ENCODE measurements around the gene MAGI2. TPM values are rescaled to one million over a fixed set of nuclear protein-coding genes. Genes with fewer than 3 reads are reported as not detected.
A peak's percentile ranks its signal among the peaks of the same experiment; 100 is the strongest.

Gene MAGI2
- 5.8 and 6.0 TPM in 2 replicates for total RNA-seq
- 0.28 and 0.32 TPM in 2 replicates for polyA plus RNA-seq
- polyA plus RNA-seq (2011; cell fraction: cytosol; rRNA removed), result 0.24 and 0.36 TPM in 2 replicates
- 3.5 and 4.8 TPM in 2 replicates for polyA plus RNA-seq (2011; cell fraction: nucleus; rRNA removed)
- polyA plus RNA-seq (2012), result 0.76 and 0.80 TPM in 2 replicates
- 7.5 and 9.1 TPM in 2 replicates for polyA minus RNA-seq
- polyA minus RNA-seq (2011; cell fraction: cytosol; rRNA and poly(A)+ RNA removed), result not detected
- 51.2 and 51.8 TPM in 2 replicates for polyA minus RNA-seq (2011; cell fraction: nucleus; rRNA and poly(A)+ RNA removed)
- percentile 46 among the genes with signal in this experiment for Bru-seq, nascent RNA
- percentile 50 among the genes with signal in this experiment for BruChase-seq, experiment 1, labeled RNA remaining after a 6-hour chase
- percentile 58 among the genes with signal in this experiment for BruChase-seq, experiment 2, labeled RNA remaining after a 2-hour chase
- long read RNA-seq, partial matches to known transcripts, result 0 of 3 reads
- long read RNA-seq, other reads (novel, unspliced or antisense), result 3 of 3 reads

GRCh38 chr7:79453558-79454360 is at the start of gene MAGI2:
MAGI2 (minus strand) TSS chr7:79453667; CDS start chr7:79453320, 347 bp downstream.
- peaks cover 19% of the 10 kb centered on the region for H3K4me1 ChIP-seq (ENCODE audit: control insufficient read depth, extremely low read depth, insufficient read depth, low read length)
- no peak for FAIRE-seq
- no peaks in the 10 kb centered on the region for H4K20me1 ChIP-seq (replicated peaks; ENCODE audit: control insufficient read depth, extremely low read depth, insufficient read depth, low read length)
- peak; percentile 91 for DNase-seq (ENCODE audit: low read depth, low spot score)
- intact Hi-C loops (cut with micrococcal nuclease), result loop anchor here (1.0 to 5.0 kb wide), 3 partner anchors 66 to 564 kb away; no protein-coding TSS in a partner anchor
- no peaks in the 10 kb centered on the region for H3K9me1 ChIP-seq (replicated peaks; ENCODE audit: control insufficient read depth, extremely low read depth, insufficient read depth, low read length)
- H3K4me2 ChIP-seq (ENCODE audit: insufficient read depth, low read length), result peak within 1 kb of the TSS; percentile 89
- peak within 1 kb of the TSS; percentile 78 for H3K27ac ChIP-seq (ENCODE audit: insufficient read depth, low read depth, low read length)
- no peaks in the 10 kb centered on the region for H3K27me3 ChIP-seq (ENCODE audit: control insufficient read depth in 2 of 2, insufficient read depth in 2 of 2, low read length in 2 of 2)
- H3K9ac ChIP-seq (replicated peaks; ENCODE audit: extremely low read depth, insufficient read depth, low read length), result peak within 1 kb of the TSS; percentile 92
- H3K4me3 ChIP-seq (replicated peaks in 1 of 3; ENCODE audit: insufficient read depth in 1 of 3, low read depth in 1 of 3, low read length in 3 of 3), result peak within 1 kb of the TSS; percentile 78 to 84 (median 82)
- TF ChIP-seq GATA2 (IDR thresholded peaks at IDR 0.05; ENCODE audit: insufficient read depth, insufficient read length, low read depth, low read length) (no peak), POLR2A (IDR thresholded peaks at IDR 0.05; ENCODE audit: low read depth, low read length) (peak; percentile 79), EZH2 (IDR thresholded peaks at IDR 0.05; ENCODE audit: borderline replicate concordance, low read depth, low read length, severe bottlenecking) (no peak), CTCF (IDR thresholded peaks at IDR 0.05; ENCODE audit: extremely low read depth in 1 of 2, insufficient read depth in 1 of 2, low read depth in 1 of 2, low read length in 2 of 2) (no peak), FOS (IDR thresholded peaks at IDR 0.05; ENCODE audit: borderline replicate concordance, insufficient read depth, low read length) (no peak), POLR2AphosphoS5 (IDR thresholded peaks at IDR 0.05; ENCODE audit: insufficient read depth, low read depth, low read length) (peak; percentile 84), MYC (IDR thresholded peaks at IDR 0.05; ENCODE audit: low read depth, low read length) (no peak), JUN (IDR thresholded peaks at IDR 0.05; ENCODE audit: borderline replicate concordance, insufficient read depth, insufficient read length, low read depth) (no peak)
- TF ChIP-seq, protein P1, sequence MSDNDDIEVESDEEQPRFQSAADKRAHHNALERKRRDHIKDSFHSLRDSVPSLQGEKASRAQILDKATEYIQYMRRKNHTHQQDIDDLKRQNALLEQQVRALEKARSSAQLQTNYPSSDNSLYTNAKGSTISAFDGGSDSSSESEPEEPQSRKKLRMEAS (IDR thresholded peaks at IDR 0.05; ENCODE audit: insufficient read depth, insufficient read length), result no peak
- ChIA-PET CTCF (interaction anchor here (0.7 to 3.7 kb wide), 4 partner anchors 67 to 288 kb away, joined by 4 to 33 read pairs (median 8); no protein-coding TSS in a partner anchor), POLR2A (interaction anchor here (0.6 to 0.7 kb wide), 4 partner anchors 18 to 1977 kb away, joined by 3 to 5 read pairs (median 4); no protein-coding TSS in a partner anchor)
- dilution Hi-C loops (cut with MboI; ENCODE audit: extremely low pct_ligation_motif_present, low sequenced_read_pairs), result no loop called here
- peaks cover 12% of the 10 kb centered on the region for H3K79me2 ChIP-seq (ENCODE audit: control insufficient read depth, insufficient read depth, low read length)
- H2AFZ ChIP-seq (ENCODE audit: low read depth, low read length), result peak within 1 kb of the TSS; percentile 94
- H3K9me3 ChIP-seq (replicated peaks; ENCODE audit: control insufficient read depth, insufficient read depth, low read length), result no peaks in the 10 kb centered on the region
- H3K36me3 ChIP-seq (ENCODE audit: control insufficient read depth in 2 of 2, extremely low read depth in 1 of 2, insufficient read depth in 2 of 2, low read length in 2 of 2), result peaks cover 0 to 5% of the 10 kb centered on the region in 2 experiments
- BruUV-seq (replicated peaks), result TSS peak; percentile 10
